Measurements from ENCODE around the gene CFAP119.
A peak's percentile ranks its signal among the peaks of the same experiment; 100 is the strongest.
"Not testable (repeated sequence)": the region's sequence is repeated elsewhere in the genome, so short reads cannot be mapped to it uniquely, and the experiment has no call there.

CFAP119 gene

GRCh38 chr16:30761928-30762902 is at the start of gene CFAP119, which contains the start of gene RNF40:
TSS of gene CFAP119 (minus strand) at chr16:30762062. CDS start at chr16:30761748, 314 bp downstream.
TSS of gene RNF40 (plus strand) at chr16:30762322. CDS start at chr16:30762546, 224 bp downstream.
- peak; percentile 95 for DNase-seq (ENCODE audit: low read depth in 2 of 2)

DNA sequence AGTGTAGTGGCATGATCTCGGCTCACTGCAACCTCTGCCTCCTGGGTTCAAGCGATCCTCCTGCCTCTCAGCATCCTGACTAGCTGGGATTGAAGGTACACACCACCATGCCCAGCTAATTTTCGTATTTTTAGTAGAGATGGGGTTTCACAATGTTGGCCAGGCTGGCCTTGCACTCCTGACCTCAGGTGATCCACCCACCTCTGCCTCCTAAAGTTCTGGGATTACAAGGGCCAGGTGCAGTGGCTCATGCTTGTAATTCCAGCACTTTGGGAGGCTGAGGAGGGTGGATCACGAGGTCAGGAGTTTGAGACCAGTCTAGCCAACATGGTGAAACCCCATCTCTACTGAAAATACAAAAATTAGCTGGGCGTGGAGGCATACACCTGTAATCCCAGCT is 47.8 kb upstream of the CFAP119 start:
- not testable (repeated sequence) for DNase-seq (ENCODE audit: low read depth in 2 of 2)

- DNase-seq (ENCODE audit: low read depth in 2 of 2), result not testable (repeated sequence)
Observed at GRCh38 chr16:30808890-30809426, 47.1 kb upstream of the CFAP119 start.

DNA sequence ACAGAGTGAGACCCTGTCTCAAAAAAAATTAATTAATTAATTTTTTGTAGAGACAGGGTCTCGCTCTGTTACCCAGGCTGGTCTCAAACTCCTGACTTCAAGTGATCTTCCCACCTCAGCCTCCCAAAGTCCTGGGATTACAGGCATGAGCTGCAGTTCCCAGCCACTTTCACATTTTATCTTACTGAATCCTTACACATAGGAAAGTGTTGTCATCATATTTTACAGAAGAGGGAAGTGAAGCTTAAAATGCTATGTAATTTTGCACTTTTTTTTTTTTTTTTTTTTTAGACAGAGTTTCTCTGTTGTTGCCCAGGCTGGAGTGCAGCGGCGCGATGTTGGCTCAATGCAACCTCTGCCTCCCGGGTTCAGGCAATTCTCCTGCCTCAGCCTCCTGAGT is 46.3 kb upstream of the CFAP119 start:
- DNase-seq (ENCODE audit: low read depth in 2 of 2), result no peak

- DNase-seq (ENCODE audit: low read depth in 2 of 2), result peak in 1 of 2 experiments; percentile 34
Observed at GRCh38 chr16:30805370-30806169, 43.7 kb upstream of the CFAP119 start.

DNA sequence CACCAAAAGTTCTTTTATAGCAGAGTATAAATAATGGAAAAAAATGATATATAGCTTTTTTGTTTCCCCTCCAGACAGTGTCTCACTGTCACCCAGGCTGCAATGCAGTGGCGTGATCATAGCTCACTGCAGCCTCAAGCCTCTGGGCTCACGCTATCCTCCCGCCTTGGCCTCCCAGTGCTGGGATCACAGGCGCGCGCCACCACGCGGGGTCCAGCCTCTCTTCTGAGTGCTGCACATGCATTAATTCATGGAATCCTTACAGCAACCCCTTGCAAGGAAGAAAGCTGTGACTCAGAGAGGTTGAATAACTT is 43.2 kb upstream of the CFAP119 start:
- no peak for DNase-seq (ENCODE audit: low read depth in 2 of 2)

GRCh38 chr16:30802936-30803335 is 41.1 kb upstream of the CFAP119 start:
- no peak for DNase-seq (ENCODE audit: low read depth in 2 of 2)

DNA sequence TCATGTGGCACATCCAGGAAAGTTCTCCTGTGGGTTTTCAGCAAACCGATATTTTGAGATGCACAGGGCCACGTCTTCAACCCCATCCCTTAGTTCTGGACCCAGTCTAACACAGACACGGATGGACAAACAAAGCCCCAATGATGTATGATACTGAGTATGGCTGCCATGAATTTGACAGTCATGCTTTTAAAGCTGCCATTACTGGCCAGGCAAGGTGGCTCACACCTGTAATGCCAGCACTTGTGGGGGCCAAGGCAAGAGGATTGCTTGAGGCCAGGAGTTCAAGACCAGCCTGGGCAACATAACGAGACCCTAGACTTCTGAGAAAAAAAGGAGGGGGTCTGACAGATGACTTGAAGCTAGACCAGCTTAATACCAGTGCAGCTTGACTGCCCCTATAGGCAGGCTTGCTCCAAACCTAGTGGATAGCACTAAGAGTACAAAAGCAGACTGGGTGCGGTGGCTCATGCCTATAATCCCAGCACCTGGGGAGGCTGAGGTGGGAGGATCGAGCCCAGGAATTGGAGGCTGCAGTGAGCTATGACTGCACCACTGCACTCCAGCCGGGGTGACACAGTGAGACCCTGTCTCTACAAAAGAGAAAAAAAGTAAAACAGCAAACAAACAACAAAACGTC is 35.9 kb upstream of the CFAP119 start:
- DNase-seq (ENCODE audit: low read depth in 2 of 2), result no peak

DNA sequence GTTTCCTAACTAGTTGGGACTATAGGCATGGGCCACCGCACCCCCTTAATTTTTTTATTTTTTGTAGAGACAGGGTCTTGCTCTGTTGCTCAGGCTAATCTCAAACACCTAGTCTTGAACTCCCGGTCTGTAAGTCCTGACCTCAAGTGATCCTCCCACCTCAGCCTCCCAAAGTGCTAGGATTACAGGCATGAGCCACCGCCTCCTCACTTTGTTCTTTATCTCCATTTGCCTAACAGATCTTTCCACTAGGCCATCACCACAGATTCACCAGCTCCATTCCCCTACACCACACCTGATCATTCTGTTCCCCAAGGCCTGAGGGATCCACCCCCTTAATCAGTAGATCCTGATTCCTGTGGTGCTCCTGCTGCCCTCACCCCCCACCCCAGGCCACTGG is 32.8 kb upstream of the CFAP119 start:
- no peak for DNase-seq (ENCODE audit: low read depth in 2 of 2)

DNA sequence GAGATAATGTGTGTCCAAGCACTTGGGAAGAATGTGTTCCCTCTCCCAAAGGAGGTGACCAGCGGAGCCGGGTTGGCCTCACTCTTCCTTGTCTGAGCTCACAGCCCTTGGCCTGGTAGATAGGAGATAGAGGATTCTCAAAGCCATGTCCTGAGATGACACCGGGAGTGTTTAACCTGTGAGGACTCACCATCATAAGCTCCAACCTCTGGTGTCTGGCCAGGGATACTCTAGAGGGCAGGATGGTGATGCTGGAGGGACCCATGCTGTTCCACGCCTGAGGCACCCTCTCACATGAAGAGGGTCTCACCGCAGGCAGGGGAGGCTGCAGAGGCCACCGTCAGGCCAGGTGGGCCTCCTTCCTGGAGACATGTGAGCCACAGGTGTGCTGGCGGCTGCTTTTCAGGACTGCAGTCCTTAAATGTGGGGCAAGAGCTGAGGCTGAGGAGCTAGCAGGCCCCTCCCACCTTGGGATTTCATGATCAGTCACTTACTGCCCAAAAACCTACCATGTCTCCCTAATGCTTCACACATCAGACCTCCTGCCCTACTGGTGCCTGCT is 31.7 kb upstream of the CFAP119 start:
- no peak for DNase-seq (ENCODE audit: low read depth in 2 of 2)

DNA sequence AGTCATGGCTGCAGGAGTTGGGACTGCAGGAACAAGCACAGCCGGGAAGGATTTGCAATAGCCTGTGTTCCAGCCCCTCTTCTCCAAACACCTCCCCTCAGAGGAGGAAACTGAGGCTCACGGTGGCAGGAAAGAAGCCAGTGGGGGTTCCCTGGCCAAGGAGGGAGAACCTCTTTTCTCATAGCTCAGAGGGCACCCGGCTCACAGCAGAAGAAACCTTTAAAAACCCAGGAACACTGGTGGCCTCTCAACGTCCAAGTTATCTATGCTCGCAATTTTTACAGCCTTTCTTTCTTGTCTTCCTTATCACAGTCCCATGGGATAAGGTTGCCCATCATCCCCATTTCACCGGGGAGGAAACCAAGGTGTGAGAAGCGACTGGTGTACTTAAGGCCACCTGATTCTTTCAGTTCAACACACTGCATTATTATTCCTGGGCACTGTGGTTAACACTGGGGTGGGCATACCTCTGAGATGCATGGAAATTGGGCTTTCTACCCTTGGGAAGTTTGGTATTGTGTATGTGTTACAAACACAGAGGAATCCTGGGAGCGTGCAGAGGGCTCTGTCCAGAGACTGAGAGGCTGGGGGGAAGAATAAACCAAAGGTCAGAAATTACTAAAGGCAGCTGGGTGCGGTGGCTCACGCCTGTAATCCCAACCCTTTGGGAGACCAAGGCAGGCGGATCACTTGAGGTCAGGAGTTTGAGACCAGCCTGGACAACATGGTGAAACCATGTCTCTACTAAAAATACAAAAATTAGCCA is 25.9 kb upstream of the CFAP119 start:
- no peak for DNase-seq (ENCODE audit: low read depth in 2 of 2)

DNA sequence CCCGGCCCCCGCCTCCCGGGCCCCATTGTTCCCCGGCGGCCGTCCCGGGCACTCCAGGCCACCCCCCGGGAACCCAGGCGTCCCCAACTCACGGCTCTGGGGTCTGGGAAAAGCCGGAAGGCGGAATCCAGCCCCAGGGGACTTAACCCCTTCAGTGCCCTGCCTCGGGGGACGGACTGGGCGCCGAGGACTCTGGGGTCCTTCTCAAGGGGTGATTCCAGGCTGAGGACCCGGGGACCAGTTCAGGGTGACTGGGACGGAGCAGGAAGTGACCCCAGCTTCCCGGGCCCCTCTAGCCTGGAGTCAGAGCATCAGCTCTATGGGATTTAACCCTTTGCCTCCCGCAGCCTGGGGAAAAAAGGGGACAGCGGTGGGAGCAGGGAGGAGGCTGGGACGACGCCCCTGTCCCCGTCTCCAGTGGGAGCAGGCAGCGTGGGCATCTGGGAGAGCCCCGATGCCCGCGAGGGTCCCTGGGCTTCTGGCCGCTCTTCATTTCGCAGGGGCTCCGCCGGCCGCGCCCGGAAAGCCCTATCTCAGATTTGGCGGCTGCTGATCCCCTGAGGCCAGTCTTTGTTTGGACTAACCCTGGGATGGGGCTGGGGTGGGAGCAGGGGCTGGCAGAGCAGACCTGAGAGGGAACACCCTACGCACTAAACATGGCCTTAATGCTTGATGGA is 25.2 kb upstream of the CFAP119 start, which contains the start of gene ZNF629:
TSS of gene ZNF629 (minus strand) at position 270 of the 677 bp plus-strand sequence. CDS start 2,723 bp downstream, outside the sequence.
- no peak for DNase-seq (ENCODE audit: low read depth in 2 of 2)

- no peak for DNase-seq (ENCODE audit: low read depth in 2 of 2)
Observed at GRCh38 chr16:30786115-30786935, 24.5 kb upstream of the CFAP119 start.

- no peak for DNase-seq (ENCODE audit: low read depth in 2 of 2)
Observed at GRCh38 chr16:30785126-30786106, 23.6 kb upstream of the CFAP119 start.

GRCh38 chr16:30784215-30784614 is 22.4 kb upstream of the CFAP119 start:
- DNase-seq (ENCODE audit: low read depth in 2 of 2), result no peak

- no peak for DNase-seq (ENCODE audit: low read depth in 2 of 2)
Observed at GRCh38 chr16:30783280-30784109, 21.6 kb upstream of the CFAP119 start.
